GM18909 (cell line): ENCODE data around the gene RPTOR.

Experiments used
- ATAC-seq: cut with Tn5 transposase; IDR thresholded peaks from one replicate; pipeline ENCODE4 v1.9.1; 2021; ENCODE audit warnings: mild to moderate bottlenecking; ENCODE audit not compliant: unreplicated experiment, poor library complexity

RPTOR gene

DNA sequence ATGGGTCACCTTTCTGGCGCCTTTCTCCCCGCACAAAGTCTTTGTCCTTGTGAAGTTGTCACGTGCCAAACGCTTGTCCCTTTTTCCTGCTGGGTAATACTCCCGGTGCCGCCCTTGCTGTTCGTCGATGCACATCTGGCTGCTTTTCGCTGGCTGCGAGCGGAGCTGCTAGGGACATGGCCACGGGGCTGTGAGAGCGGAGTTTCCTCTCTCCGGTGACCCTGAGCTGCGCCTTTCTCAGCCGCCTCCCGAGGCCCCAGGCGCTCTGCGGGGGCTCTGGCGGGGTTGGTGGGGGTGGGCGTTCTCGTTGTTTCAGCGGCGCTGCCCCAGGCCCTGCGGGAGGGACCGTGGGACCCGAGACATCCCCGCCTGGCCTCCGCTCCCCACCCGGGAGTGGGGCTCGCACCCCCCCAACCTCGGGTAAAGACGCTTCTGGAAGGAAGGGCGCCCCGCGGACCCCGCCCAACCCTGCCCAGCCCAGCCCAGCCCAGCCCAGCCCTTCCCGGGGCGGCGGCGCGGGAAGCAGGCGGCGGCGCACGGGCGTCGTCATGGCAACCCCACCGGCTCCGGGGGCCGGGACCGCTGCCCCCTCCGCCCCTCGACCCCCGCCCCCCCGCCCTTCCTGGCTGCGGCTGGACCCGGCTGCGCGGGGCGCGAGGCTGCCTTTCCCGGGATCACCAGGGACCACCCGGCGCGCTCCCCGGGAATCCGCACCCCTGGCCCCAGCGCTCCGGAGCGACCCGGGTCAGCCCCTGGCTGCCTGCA lies 459.3 kb downstream of the RPTOR start:
- no peak for ATAC-seq

DNA sequence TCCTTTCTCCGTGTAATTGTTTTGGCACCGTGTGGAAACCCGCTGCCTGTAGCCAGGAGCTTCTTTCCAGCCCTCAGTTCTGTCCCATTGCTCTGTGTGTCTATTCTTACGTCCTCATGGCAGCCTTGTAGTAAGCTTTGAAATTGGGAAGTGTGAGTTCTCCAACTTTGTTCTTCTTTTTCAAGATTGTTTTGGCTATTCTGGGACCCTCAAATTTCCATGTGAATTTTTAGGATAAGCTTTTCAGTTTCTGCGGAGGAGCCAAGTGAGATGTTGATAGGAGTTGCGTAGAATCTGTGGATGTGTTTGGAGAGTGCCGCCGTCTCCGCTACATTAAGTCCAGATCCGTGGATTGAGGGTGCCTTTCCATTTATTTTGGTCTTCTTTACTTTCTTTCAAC lies 462.3 kb downstream of the RPTOR start:
- ATAC-seq, result no peak

DNA sequence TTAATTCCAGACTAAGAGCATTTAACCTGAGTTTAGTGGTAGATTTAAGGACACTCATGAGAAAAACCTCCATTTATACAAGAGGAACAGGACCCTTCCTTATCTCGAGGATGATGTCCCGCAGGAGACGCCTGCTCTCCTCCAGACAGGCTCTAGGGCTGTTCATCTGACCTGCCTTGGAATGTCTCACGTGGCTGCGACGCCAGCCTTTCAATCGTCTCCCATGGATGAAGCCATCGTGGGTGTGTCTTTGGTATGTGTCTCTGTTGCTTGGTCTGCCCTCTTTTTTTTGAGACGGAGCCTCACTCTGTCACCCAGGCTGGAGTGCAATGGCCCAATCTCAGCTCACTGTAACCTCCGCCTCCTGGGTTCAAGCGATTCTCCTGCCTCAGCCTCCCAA lies 463.5 kb downstream of the RPTOR start:
- ATAC-seq, result no peak

DNA sequence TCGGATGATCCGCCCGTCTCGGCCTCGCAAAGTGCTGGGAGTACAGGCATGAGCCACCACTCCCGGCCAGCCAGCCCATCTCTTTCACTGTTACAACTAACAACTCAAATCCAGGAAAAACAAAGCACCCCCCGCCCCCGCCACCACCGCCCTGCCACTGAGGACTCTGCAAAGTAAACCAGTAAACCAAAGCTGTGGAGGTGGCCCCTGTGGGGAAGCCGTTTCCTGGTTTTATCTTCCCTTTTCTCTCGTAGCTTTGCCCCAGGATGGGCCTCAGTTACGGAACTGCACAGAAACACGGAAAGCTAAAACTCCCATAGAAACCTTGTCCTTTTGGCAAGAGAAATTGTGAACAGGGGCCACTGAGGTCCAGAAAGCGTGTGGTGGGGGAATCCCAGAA lies 464.5 kb downstream of the RPTOR start:
- no peak for ATAC-seq

DNA sequence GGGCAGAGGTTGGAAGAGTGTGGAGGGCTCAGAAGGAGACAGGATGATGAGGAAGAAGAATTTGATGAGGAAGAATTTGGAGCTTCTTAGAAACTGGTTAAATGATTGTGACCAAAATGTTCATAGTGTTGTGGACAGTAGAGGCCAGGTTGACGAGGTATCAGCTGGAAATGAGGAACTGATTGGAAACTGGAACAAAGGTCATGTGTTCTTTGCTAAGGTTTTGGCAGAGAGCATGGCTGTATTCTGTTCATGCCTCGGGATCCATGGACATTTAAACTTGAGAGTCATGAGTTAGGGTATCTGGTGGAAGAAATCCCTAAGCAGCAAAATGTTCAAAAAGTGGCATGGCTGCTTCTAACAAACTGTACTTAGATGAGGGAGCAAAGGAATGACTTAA lies 466.3 kb downstream of the RPTOR start:
- ATAC-seq, result no peak

DNA sequence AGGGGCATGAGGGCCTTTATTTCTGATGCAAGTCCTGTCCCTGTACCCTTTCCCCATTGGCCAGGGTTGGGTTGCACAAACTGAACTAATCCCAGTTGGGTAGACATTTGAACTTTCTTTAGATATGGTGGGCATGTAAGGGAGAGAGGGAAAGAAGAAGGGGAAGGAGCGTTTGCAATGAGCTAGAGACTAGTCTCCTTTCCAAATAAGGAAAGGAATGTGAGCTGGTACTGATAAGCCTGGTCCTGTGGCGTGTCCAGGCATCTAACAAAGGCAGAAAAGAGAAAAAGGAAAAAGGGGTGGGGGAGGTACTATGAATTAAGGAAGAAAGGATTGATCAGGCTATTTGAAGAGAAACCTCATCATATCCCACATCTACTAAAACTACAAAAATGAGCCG lies 467.3 kb downstream of the RPTOR start:
- ATAC-seq, result no peak

DNA sequence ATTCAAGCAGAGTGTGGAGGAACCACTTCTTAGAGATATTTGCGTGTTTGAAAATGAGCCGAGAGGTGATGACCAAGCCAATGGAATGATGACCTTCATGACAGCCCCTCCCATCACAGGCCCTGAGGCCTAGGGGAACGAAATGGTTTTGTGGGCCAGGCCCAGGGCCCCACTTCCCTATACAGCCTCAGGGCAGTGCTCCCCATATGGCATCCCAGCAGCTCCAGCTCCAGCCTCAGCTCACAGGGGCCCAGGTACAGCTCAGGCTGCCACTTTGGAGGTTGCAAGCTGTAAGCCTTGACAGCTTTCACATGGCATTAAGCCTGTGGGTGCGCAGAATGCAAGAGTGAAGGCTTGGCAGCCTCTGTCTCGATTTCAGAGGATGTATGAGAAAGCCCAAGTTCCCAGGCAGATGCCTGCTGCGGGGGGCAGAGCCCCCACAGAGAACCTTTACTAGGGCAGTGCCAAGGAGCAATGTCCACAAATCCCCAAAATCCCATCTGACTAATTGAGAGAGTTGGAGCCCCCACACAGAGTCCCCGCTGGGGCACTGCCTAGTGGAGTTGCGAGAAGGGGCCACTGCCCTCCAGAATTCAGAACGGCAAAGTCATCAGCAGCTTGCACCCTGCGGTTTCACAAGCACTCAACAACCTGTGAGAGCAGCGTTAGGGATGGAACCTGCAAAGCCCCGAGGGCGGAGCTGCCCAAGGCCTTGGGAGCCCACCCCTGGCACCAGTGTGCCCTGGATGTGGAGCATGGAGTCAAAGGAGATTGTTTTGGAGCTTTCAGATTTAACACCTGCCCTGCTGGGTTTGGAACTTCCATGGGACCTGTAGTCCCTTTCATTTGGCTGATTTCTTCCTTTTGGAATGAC lies 468.2 kb downstream of the RPTOR start:
- ATAC-seq, result no peak

DNA sequence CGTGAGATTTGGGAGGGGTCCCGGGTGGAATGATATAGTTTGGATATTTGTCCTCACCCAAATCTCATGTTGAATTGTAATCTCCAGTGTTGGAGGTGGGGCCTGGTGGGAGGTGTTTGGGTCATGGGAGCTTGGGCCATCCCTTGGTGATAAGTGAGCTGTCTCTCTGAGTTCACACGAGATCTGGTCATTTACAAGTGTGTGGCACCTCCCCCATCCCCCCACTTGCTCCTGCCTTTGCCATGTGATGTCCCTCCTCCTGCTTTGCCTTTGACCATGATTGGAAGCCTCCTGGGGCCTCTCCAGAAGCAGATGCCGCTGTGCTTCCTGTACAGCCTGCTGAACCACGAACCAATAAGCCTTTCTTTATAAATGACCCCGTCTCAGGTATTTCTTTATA lies 469.0 kb downstream of the RPTOR start:
- ATAC-seq, result no peak

DNA sequence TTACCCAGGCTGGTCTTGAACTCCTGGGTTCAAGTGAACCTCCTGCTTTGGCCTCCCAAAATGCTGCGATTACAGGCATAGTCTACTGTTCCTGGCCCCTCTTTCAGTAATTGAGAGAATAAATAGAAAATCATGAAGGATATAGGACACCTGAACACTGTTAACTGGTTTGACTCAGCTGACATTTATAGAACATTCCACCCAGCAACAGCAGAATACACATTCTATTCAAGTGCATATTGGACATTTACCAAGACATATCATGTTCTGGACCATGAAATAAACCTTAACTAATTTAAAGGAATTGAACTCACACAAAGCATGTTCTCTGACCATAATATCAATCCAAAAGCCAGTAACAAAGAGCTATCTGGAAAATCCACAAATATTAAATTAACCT lies 470.5 kb downstream of the RPTOR start:
- ATAC-seq, result no peak
